ENCODE measurements around the gene OR4D11. TPM values are rescaled to one million over a fixed set of nuclear protein-coding genes. Genes with fewer than 3 reads are reported as not detected.

OR4D11 gene
- total and polyA plus RNA-seq, 9 of the 15 experiments (the other 6 are each of a cell fraction or from before 2014, with no cell fraction given), result not detected

DNA sequence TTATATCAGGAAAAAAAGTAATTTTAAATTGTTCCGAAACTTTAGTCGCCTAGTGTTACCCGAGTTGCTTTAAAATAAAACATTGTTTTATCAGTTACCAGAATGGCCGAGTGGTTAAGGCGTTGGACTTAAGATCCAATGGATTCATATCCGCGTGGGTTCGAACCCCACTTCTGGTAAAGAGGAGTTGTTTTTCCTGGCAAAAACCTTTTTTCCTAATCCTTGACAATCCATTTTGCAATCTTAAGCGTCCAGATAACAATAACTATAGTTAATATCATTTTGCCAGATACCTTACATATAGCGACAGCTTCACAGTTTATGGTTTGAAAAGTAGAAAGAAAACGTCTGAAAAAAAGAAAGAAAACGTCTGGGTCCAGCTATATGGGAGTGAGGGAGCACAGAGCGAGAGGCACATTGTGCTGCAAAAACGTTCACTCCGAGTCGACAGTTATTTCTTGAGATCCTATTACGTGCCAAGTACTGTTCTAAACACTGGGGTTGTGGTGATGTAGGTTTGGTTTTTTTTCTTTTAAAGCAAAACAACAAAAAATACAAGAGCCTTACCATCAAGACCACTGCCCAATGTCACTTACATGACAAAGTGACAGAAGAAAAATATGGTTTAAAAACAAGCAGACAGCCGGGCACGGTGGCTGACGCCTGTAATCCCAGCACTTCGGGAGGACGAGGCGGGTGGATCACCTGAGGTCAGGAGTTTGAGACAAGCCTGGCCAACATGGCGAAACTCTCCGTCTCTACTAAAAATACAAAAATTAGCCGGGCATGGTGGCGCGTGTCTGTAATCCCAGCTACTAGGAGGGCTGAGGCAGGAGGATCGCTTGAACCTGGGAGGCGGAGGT is 48.5 kb downstream of the OR4D11 start (continued):
- TF ChIP-seq, protein P1, sequence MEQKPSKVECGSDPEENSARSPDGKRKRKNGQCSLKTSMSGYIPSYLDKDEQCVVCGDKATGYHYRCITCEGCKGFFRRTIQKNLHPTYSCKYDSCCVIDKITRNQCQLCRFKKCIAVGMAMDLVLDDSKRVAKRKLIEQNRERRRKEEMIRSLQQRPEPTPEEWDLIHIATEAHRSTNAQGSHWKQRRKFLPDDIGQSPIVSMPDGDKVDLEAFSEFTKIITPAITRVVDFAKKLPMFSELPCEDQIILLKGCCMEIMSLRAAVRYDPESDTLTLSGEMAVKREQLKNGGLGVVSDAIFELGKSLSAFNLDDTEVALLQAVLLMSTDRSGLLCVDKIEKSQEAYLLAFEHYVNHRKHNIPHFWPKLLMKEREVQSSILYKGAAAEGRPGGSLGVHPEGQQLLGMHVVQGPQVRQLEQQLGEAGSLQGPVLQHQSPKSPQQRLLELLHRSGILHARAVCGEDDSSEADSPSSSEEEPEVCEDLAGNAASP (IDR thresholded peaks at IDR 0.05), result no peak
- no peak for TF ChIP-seq FOXM1 (IDR thresholded peaks at IDR 0.05; ENCODE audit: low read depth)
- TF ChIP-seq FOXM1 (CRISPR knock-in tag; IDR thresholded peaks at IDR 0.05; ENCODE audit: low read depth), result no peak
- TF ChIP-seq, protein P2, sequence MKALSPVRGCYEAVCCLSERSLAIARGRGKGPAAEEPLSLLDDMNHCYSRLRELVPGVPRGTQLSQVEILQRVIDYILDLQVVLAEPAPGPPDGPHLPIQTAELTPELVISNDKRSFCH (CRISPR knock-in tag; IDR thresholded peaks at IDR 0.05), result no peak
- TF ChIP-seq, protein P2 (tag; IDR thresholded peaks at IDR 0.05), result no peak
- TF ChIP-seq ZNF644 (tag; IDR thresholded peaks at IDR 0.05; ENCODE audit: low read depth), result 0 out of 2 replicates have a peak, but pooled peaks have one; percentile 50
- no peak for TF ChIP-seq SREBF2 (CRISPR knock-in tag; IDR thresholded peaks at IDR 0.05)
- TF ChIP-seq NFXL1 (CRISPR knock-in tag; IDR thresholded peaks at IDR 0.05), result no peak
- no peak for TF ChIP-seq FIP1L1 (IDR thresholded peaks at IDR 0.05; ENCODE audit: low read depth, low read length, poor library complexity, severe bottlenecking)
- TF ChIP-seq HDAC8 (tag; IDR thresholded peaks at IDR 0.05), result 0 out of 2 replicates have a peak, but pooled peaks have one; percentile 10
- TF ChIP-seq, protein P3, sequence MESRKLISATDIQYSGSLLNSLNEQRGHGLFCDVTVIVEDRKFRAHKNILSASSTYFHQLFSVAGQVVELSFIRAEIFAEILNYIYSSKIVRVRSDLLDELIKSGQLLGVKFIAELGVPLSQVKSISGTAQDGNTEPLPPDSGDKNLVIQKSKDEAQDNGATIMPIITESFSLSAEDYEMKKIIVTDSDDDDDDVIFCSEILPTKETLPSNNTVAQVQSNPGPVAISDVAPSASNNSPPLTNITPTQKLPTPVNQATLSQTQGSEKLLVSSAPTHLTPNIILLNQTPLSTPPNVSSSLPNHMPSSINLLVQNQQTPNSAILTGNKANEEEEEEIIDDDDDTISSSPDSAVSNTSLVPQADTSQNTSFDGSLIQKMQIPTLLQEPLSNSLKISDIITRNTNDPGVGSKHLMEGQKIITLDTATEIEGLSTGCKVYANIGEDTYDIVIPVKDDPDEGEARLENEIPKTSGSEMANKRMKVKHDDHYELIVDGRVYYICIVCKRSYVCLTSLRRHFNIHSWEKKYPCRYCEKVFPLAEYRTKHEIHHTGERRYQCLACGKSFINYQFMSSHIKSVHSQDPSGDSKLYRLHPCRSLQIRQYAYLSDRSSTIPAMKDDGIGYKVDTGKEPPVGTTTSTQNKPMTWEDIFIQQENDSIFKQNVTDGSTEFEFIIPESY (CRISPR knock-in tag; IDR thresholded peaks at IDR 0.05), result no peak
- TF ChIP-seq NONO (IDR thresholded peaks at IDR 0.05; ENCODE audit: low read depth in 2 of 2, low read length in 1 of 2), result no peak
- 0 out of 2 replicates have a peak, but pooled peaks have one; percentile 15 for TF ChIP-seq NR2C1 (IDR thresholded peaks at IDR 0.05)
- TF ChIP-seq NR2C1 (tag; IDR thresholded peaks at IDR 0.05), result no peak
- TF ChIP-seq, protein P4, sequence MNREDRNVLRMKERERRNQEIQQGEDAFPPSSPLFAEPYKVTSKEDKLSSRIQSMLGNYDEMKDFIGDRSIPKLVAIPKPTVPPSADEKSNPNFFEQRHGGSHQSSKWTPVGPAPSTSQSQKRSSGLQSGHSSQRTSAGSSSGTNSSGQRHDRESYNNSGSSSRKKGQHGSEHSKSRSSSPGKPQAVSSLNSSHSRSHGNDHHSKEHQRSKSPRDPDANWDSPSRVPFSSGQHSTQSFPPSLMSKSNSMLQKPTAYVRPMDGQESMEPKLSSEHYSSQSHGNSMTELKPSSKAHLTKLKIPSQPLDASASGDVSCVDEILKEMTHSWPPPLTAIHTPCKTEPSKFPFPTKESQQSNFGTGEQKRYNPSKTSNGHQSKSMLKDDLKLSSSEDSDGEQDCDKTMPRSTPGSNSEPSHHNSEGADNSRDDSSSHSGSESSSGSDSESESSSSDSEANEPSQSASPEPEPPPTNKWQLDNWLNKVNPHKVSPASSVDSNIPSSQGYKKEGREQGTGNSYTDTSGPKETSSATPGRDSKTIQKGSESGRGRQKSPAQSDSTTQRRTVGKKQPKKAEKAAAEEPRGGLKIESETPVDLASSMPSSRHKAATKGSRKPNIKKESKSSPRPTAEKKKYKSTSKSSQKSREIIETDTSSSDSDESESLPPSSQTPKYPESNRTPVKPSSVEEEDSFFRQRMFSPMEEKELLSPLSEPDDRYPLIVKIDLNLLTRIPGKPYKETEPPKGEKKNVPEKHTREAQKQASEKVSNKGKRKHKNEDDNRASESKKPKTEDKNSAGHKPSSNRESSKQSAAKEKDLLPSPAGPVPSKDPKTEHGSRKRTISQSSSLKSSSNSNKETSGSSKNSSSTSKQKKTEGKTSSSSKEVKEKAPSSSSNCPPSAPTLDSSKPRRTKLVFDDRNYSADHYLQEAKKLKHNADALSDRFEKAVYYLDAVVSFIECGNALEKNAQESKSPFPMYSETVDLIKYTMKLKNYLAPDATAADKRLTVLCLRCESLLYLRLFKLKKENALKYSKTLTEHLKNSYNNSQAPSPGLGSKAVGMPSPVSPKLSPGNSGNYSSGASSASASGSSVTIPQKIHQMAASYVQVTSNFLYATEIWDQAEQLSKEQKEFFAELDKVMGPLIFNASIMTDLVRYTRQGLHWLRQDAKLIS (CRISPR knock-in tag; IDR thresholded peaks at IDR 0.05), result no peak
- no peak for TF ChIP-seq ARNT (IDR thresholded peaks at IDR 0.05)
- TF ChIP-seq, protein P5, sequence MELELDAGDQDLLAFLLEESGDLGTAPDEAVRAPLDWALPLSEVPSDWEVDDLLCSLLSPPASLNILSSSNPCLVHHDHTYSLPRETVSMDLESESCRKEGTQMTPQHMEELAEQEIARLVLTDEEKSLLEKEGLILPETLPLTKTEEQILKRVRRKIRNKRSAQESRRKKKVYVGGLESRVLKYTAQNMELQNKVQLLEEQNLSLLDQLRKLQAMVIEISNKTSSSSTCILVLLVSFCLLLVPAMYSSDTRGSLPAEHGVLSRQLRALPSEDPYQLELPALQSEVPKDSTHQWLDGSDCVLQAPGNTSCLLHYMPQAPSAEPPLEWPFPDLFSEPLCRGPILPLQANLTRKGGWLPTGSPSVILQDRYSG (tag; conservative IDR thresholded peaks at IDR 0.05; ENCODE audit: low read depth), result no peak
- TF ChIP-seq TEAD1 (CRISPR knock-in tag; IDR thresholded peaks at IDR 0.05), result no peak
- no peak for TF ChIP-seq SIRT6 (IDR thresholded peaks at IDR 0.05; ENCODE audit: low read depth, low read length)

Measured in K562 (cell line).